ENCODE data around the gene NR2C1.
A peak's percentile ranks its signal among the peaks of the same experiment; 100 is the strongest.

Gene NR2C1

GRCh38 chr12:94983321-94983720 lies 90.1 kb downstream of the NR2C1 start:
- Histone ChIP-seq H3K4me3 (ENCODE audit: low read length) (no peak overlapping the region), H3K4me1 (ENCODE audit: low read length) (no peaks in the 10 kb centered on the region), H4K20me1 (ENCODE audit: insufficient read depth, low read length) (peaks cover 4% of the 10 kb centered on the region; the same call in 1 of the 2 replicates), H3K36me3 (replicated peaks; ENCODE audit: low read depth, low read length) (peaks cover 6% of the 10 kb centered on the region), H3K79me2 (ENCODE audit: low read length) (0 out of 2 replicates have a peak, but pooled peaks cover 2% of the 10 kb centered on the region), H3K9ac (ENCODE audit: low read length) (no peak overlapping the region), H3K4me2 (ENCODE audit: low read length) (no peak overlapping the region), H3K9me3 (ENCODE audit: insufficient read depth, low read length) (no peaks in the 10 kb centered on the region), H3K27ac (ENCODE audit: low read length) (no peak overlapping the region), H2AFZ (ENCODE audit: low read depth, low read length) (no peak overlapping the region), H3K27me3 (ENCODE audit: low read depth, low read length) (no peaks in the 10 kb centered on the region)
- TF ChIP-seq EZH2phosphoT487 (IDR thresholded peaks at IDR 0.05; ENCODE audit: low read depth) (no peak), CTCF (IDR thresholded peaks at IDR 0.05; ENCODE audit: low read depth, low read length) (no peak)

GRCh38 chr12:94982456-94982855 lies 91.0 kb downstream of the NR2C1 start:
- H3K4me3 ChIP-seq (ENCODE audit: low read length): no peak overlapping the region
- peaks cover 4% of the 10 kb centered on the region; the same call in 1 of the 2 replicates for H4K20me1 ChIP-seq (ENCODE audit: insufficient read depth, low read length)
- TF ChIP-seq EZH2phosphoT487 (IDR thresholded peaks at IDR 0.05; ENCODE audit: low read depth): no peak
- no peak for TF ChIP-seq CTCF (IDR thresholded peaks at IDR 0.05; ENCODE audit: low read depth, low read length)
- no peak overlapping the region for H3K4me2 ChIP-seq (ENCODE audit: low read length)
- H2AFZ ChIP-seq (ENCODE audit: low read depth, low read length): no peak overlapping the region
- H3K4me1 ChIP-seq (ENCODE audit: low read length): no peaks in the 10 kb centered on the region
- no peak overlapping the region for H3K27ac ChIP-seq (ENCODE audit: low read length)
- 0 out of 2 replicates have a peak, but pooled peaks cover 2% of the 10 kb centered on the region for H3K79me2 ChIP-seq (ENCODE audit: low read length)
- no peaks in the 10 kb centered on the region for H3K9me3 ChIP-seq (ENCODE audit: insufficient read depth, low read length)
- no peaks in the 10 kb centered on the region for H3K27me3 ChIP-seq (ENCODE audit: low read depth, low read length)
- peaks cover 6% of the 10 kb centered on the region for H3K36me3 ChIP-seq (replicated peaks; ENCODE audit: low read depth, low read length)
- H3K9ac ChIP-seq (ENCODE audit: low read length): no peak overlapping the region

GRCh38 chr12:94980577-94980976 lies 92.8 kb downstream of the NR2C1 start:
- no peaks in the 10 kb centered on the region for H3K27me3 ChIP-seq (ENCODE audit: low read depth, low read length)
- no peak overlapping the region for H3K27ac ChIP-seq (ENCODE audit: low read length)
- no peaks in the 10 kb centered on the region for H3K36me3 ChIP-seq (replicated peaks; ENCODE audit: low read depth, low read length)
- H2AFZ ChIP-seq (ENCODE audit: low read depth, low read length): no peak overlapping the region
- TF ChIP-seq EZH2phosphoT487 (IDR thresholded peaks at IDR 0.05; ENCODE audit: low read depth): no peak
- peak; percentile 47 for TF ChIP-seq CTCF (IDR thresholded peaks at IDR 0.05; ENCODE audit: low read depth, low read length)
- no peaks in the 10 kb centered on the region for H4K20me1 ChIP-seq (ENCODE audit: insufficient read depth, low read length)
- no peak overlapping the region for H3K4me3 ChIP-seq (ENCODE audit: low read length)
- H3K9me3 ChIP-seq (ENCODE audit: insufficient read depth, low read length): no peaks in the 10 kb centered on the region
- no peaks in the 10 kb centered on the region for H3K79me2 ChIP-seq (ENCODE audit: low read length)
- H3K4me1 ChIP-seq (ENCODE audit: low read length): no peaks in the 10 kb centered on the region
- no peak overlapping the region for H3K9ac ChIP-seq (ENCODE audit: low read length)
- no peak overlapping the region for H3K4me2 ChIP-seq (ENCODE audit: low read length)

- Histone ChIP-seq H3K27me3 (ENCODE audit: low read depth, low read length) (no peaks in the 10 kb centered on the region), H3K9me3 (ENCODE audit: insufficient read depth, low read length) (no peaks in the 10 kb centered on the region), H3K9ac (ENCODE audit: low read length) (no peak overlapping the region), H3K4me3 (ENCODE audit: low read length) (no peak overlapping the region), H3K36me3 (replicated peaks; ENCODE audit: low read depth, low read length) (no peaks in the 10 kb centered on the region), H3K4me2 (ENCODE audit: low read length) (no peak overlapping the region), H4K20me1 (ENCODE audit: insufficient read depth, low read length) (no peaks in the 10 kb centered on the region), H3K27ac (ENCODE audit: low read length) (no peak overlapping the region), H3K4me1 (ENCODE audit: low read length) (no peaks in the 10 kb centered on the region), H2AFZ (ENCODE audit: low read depth, low read length) (no peak overlapping the region), H3K79me2 (ENCODE audit: low read length) (no peaks in the 10 kb centered on the region)
- TF ChIP-seq EZH2phosphoT487 (IDR thresholded peaks at IDR 0.05; ENCODE audit: low read depth) (no peak), CTCF (IDR thresholded peaks at IDR 0.05; ENCODE audit: low read depth, low read length) (no peak)
Observed at GRCh38 chr12:94979941-94980340, 93.5 kb downstream of the NR2C1 start.
